Right lobe of liver (tissue), 4 donors: ENCODE measurements around the gene PNCK.

Experiments
- CTCF ChIP-seq, 4 donors: fragments of 200-600 bp in 3 of 4; fragments of 450-650 bp in 1 of 4; IDR thresholded peaks; one replicate each; pipeline versions ENCODE4 v1.5.1 to v1.8.0; 2016 to 2022; ENCODE audit warnings: antibody characterized with exemption in 4 of 4, mild to moderate bottlenecking in 2 of 4
- POLR2A ChIP-seq: fragments of 450-650 bp; IDR thresholded peaks from one replicate; pipeline ENCODE4 v1.6.1; 2017; ENCODE audit warnings: antibody characterized with exemption, mild to moderate bottlenecking
- donor health status: DM: no; HTN: no; CAD: no.
- donor health status: DM: no; HTN: no; CAD: no.
- donor health status: DM: no; HTN: yes; CAD: no.

GRCh38 chrX:153702336-153703035 lies 28.9 kb upstream of the PNCK start:
- TF ChIP-seq CTCF (IDR thresholded peaks at IDR 0.05) (no peak), POLR2A (no peak)
